A673 (cell line): ENCODE measurements around the gene MXRA5. TPM values are rescaled to one million over a fixed set of nuclear protein-coding genes. Genes with fewer than 3 reads are reported as not detected.

Experiments
- Bru-seq: library from RNA; stranded (reverse); fragments of 400-500 nt; gene quantifications from one replicate; lab custom pipeline; 2021; lab: Mats Ljungman, UMichigan
- BruChase-seq, 2 experiments: library from RNA; stranded (reverse); fragments of 400-500 nt; gene quantifications; one replicate each; lab custom pipeline; 2021; lab: Mats Ljungman, UMichigan
- BruUV-seq: library from RNA; stranded (reverse); fragments of 400-500 nt; replicated peaks from 2 replicates; lab custom pipeline; 2021; lab: Mats Ljungman, UMichigan
- CTCF ChIA-PET: fragments of 300-600 bp; sonication (Branson Sonifier 250); formaldehyde crosslinking; loops from one replicate; lab custom pipeline; 2022; ENCODE audit warnings: antibody characterized with exemption; lab: Charles Lee
- POLR2A ChIA-PET: fragments of 300-600 bp; sonication (Branson Sonifier 250); formaldehyde crosslinking; loops from one replicate; lab custom pipeline; 2022; ENCODE audit warnings: antibody characterized with exemption; ENCODE audit not compliant: low non-redundant PET; lab: Charles Lee
- DNase-seq: peaks from one replicate; pipeline ENCODE4 v3.0.0-alpha.2; 2015; ENCODE audit warnings: low spot score
- H3K27ac ChIP-seq: fragments of 200-600 bp; sonication (generic); 2 replicates; pipeline ENCODE4 v1.5.1; 2016; ENCODE audit warnings: mixed run types, low read depth, mild to moderate bottlenecking, mixed read lengths, antibody characterized with exemption, low read length; ENCODE audit not compliant: poor library complexity, severe bottlenecking
- H3K27me3 ChIP-seq: fragments of 200-600 bp; sonication (generic); replicated peaks from 2 replicates; pipeline ENCODE4 v1.6.1; 2017; ENCODE audit warnings: mixed run types, low read depth, mild to moderate bottlenecking, mixed read lengths, antibody characterized with exemption, low read length; ENCODE audit not compliant: insufficient read depth, poor library complexity
- H3K36me3 ChIP-seq: fragments of 200-600 bp; sonication (generic); 2 replicates; pipeline ENCODE4 v1.6.1; 2016; ENCODE audit warnings: mixed run types, mild to moderate bottlenecking, mixed read lengths, antibody characterized with exemption, low read length; ENCODE audit not compliant: insufficient read depth, poor library complexity, severe bottlenecking
- H3K4me1 ChIP-seq: fragments of 200-600 bp; sonication (generic); 2 replicates; pipeline ENCODE4 v1.6.1; 2017; ENCODE audit warnings: mixed run types, mild to moderate bottlenecking, mixed read lengths, antibody characterized with exemption, low read length; ENCODE audit not compliant: insufficient read depth, poor library complexity, severe bottlenecking
- H3K4me3 ChIP-seq: fragments of 200-600 bp; sonication (generic); 2 replicates; pipeline ENCODE4 v1.5.1; 2016; ENCODE audit warnings: low read depth, mixed run types, mild to moderate bottlenecking, mixed read lengths, low read length; ENCODE audit not compliant: poor library complexity, severe bottlenecking
- H3K9me3 ChIP-seq: fragments of 200-600 bp; sonication (generic); 2 replicates; pipeline ENCODE4 v1.6.1; 2016; ENCODE audit warnings: mixed run types, low read depth, mild to moderate bottlenecking, mixed read lengths, antibody characterized with exemption, low read length; ENCODE audit not compliant: poor library complexity, severe bottlenecking
- CTCF ChIP-seq: fragments of 300-800, 200-600 bp; sonication (generic); conservative IDR thresholded peaks from 2 replicates; pipeline ENCODE4 v1.5.1; 2017; ENCODE audit warnings: low read depth, mild to moderate bottlenecking, antibody characterized with exemption, low read length, moderate library complexity, mixed read lengths
- EZH2 ChIP-seq: fragments of 200-600 bp; sonication (generic); IDR thresholded peaks from 2 replicates; pipeline ENCODE4 v1.6.1; 2017; ENCODE audit warnings: borderline replicate concordance, low read depth, mild to moderate bottlenecking, mixed read lengths, antibody characterized with exemption, low read length; ENCODE audit not compliant: poor library complexity, severe bottlenecking
- intact Hi-C: fragments of 100-400 bp; cut with micrococcal nuclease; formaldehyde crosslinking; loops from one replicate; pipeline ENCODE4 v1.10.0; 2022; ENCODE audit not compliant: unreplicated experiment
- long read RNA-seq: library from polyadenylated mRNA; stranded (forward); transcript quantifications from one replicate; pipeline ENCODE4 v2.0.0, GENCODE V29; 2022
- total RNA-seq: library from RNA; stranded (reverse); gene quantifications from 2 replicates; pipeline ENCODE4 v1.2.3, GENCODE V29; 2021

The MXRA5 gene, protein sequence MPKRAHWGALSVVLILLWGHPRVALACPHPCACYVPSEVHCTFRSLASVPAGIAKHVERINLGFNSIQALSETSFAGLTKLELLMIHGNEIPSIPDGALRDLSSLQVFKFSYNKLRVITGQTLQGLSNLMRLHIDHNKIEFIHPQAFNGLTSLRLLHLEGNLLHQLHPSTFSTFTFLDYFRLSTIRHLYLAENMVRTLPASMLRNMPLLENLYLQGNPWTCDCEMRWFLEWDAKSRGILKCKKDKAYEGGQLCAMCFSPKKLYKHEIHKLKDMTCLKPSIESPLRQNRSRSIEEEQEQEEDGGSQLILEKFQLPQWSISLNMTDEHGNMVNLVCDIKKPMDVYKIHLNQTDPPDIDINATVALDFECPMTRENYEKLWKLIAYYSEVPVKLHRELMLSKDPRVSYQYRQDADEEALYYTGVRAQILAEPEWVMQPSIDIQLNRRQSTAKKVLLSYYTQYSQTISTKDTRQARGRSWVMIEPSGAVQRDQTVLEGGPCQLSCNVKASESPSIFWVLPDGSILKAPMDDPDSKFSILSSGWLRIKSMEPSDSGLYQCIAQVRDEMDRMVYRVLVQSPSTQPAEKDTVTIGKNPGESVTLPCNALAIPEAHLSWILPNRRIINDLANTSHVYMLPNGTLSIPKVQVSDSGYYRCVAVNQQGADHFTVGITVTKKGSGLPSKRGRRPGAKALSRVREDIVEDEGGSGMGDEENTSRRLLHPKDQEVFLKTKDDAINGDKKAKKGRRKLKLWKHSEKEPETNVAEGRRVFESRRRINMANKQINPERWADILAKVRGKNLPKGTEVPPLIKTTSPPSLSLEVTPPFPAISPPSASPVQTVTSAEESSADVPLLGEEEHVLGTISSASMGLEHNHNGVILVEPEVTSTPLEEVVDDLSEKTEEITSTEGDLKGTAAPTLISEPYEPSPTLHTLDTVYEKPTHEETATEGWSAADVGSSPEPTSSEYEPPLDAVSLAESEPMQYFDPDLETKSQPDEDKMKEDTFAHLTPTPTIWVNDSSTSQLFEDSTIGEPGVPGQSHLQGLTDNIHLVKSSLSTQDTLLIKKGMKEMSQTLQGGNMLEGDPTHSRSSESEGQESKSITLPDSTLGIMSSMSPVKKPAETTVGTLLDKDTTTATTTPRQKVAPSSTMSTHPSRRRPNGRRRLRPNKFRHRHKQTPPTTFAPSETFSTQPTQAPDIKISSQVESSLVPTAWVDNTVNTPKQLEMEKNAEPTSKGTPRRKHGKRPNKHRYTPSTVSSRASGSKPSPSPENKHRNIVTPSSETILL (N-terminal part only)
- total RNA-seq (not detected in 2 replicates), Bru-seq, nascent RNA (percentile 2 among the genes with signal in this experiment), BruChase-seq, experiment 1, labeled RNA remaining after a 2-hour chase (not detected), BruChase-seq, experiment 2, labeled RNA remaining after a 6-hour chase (percentile 5 among the genes with signal in this experiment)
- long read RNA-seq: 0 reads

GRCh38 chrX:3346501-3347259 lies at the start of gene MXRA5:
MXRA5 (minus strand) TSS chrX:3346652; CDS start chrX:3343833, 2,819 bp downstream.
- Histone ChIP-seq H3K27me3 (peaks cover 65% of the 10 kb centered on the region), H3K27ac (no peak within 1 kb of the TSS)

GRCh38 chrX:3393581-3394111 lies 47.2 kb upstream of the MXRA5 start:
- Histone ChIP-seq H3K27ac (no peak overlapping the region), H3K4me1 (no peaks in the 10 kb centered on the region), H3K9me3 (no peaks in the 10 kb centered on the region), H3K36me3 (no peaks in the 10 kb centered on the region), H3K4me3 (no peak overlapping the region), H3K27me3 (peaks cover 25% of the 10 kb centered on the region)
- no peak for TF ChIP-seq EZH2
- TF ChIP-seq CTCF: no peak
- ChIA-PET CTCF (no interaction called here), POLR2A (no interaction called here)
- peak; percentile 1 for DNase-seq
- intact Hi-C loops: no loop called here
- BruUV-seq: no TSS peak

More at GRCh38 chrX:3346501-3347259, at the start of gene MXRA5:
- TF ChIP-seq EZH2 (no peak), CTCF (no peak)
- ChIA-PET POLR2A (no interaction called here), CTCF (interaction anchor here (0.6 kb wide), 1 partner anchor 527 kb away, joined by 3 read pairs; no protein-coding TSS in a partner anchor)
- intact Hi-C loops: no loop called here
- H3K36me3 ChIP-seq: no peaks in the 10 kb centered on the region
- no peaks in the 10 kb centered on the region for H3K4me1 ChIP-seq
- no peaks in the 10 kb centered on the region for H3K9me3 ChIP-seq
- DNase-seq: no peak
- BruUV-seq: no TSS peak
- no peak within 1 kb of the TSS for H3K4me3 ChIP-seq
